ENCODE results near the gene LRBA. TPM values are rescaled to one million over a fixed set of nuclear protein-coding genes. Genes with fewer than 3 reads are reported as not detected.

The LRBA gene
- total and polyA plus RNA-seq, 2 of the 4 experiments (the other 2 are of a cell fraction), result 10.2 to 51.6 TPM

- no TSS peak for BruUV-seq (replicated peaks)
- no peak overlapping the region for H3K27ac ChIP-seq (ENCODE audit: insufficient read depth, low read length)
- no peak overlapping the region for H2AK5ac ChIP-seq (ENCODE audit: low read depth, low read length)
- no peak overlapping the region for H2AK9ac ChIP-seq (replicated peaks; ENCODE audit: low read depth, low read length, poor library complexity)
- H4K91ac ChIP-seq (ENCODE audit: insufficient read depth, low read depth, low read length), result no peak overlapping the region
- no peak overlapping the region for H3K4me2 ChIP-seq (ENCODE audit: low read depth, low read length)
- no CpG with 5 or more reads among the region's 2 CpGs for WGBS, 2 experiments (ENCODE audit: extremely low coverage in 2 of 2, insufficient read length in 1 of 2)
- no peaks in the 10 kb centered on the region for H3K36me3 ChIP-seq (ENCODE audit: control insufficient read depth, insufficient read depth, low read length)
- no peak overlapping the region for H3K14ac ChIP-seq (replicated peaks; ENCODE audit: low read depth, low read length)
- no peak overlapping the region for H3K9ac ChIP-seq (ENCODE audit: low read depth, low read length)
- no peak overlapping the region for H3K56ac ChIP-seq (ENCODE audit: extremely low read depth, insufficient read depth, low read length)
- H3K4ac ChIP-seq (ENCODE audit: low read depth, low read length), result no peak overlapping the region
- CTCF ChIA-PET, result no interaction called here
- no peak overlapping the region for H2BK20ac ChIP-seq (ENCODE audit: low read depth, low read length)
- no peaks in the 10 kb centered on the region for H3K79me1 ChIP-seq (ENCODE audit: low read depth in 1 of 2, low read length in 2 of 2)
- H4K5ac ChIP-seq (ENCODE audit: low read depth, low read length), result no peak overlapping the region
- no peak overlapping the region for H3K4me3 ChIP-seq (ENCODE audit: insufficient read depth, low read depth, low read length)
- no peaks in the 10 kb centered on the region for H3K9me3 ChIP-seq (ENCODE audit: control insufficient read depth, insufficient read depth, low read length)
- no peaks in the 10 kb centered on the region for H3K4me1 ChIP-seq (ENCODE audit: control insufficient read depth, insufficient read depth, low read length)
- no peak for DNase-seq
- no peak overlapping the region for H4K8ac ChIP-seq (ENCODE audit: low read depth in 2 of 2, low read length in 2 of 2)
- no peak overlapping the region for H3K18ac ChIP-seq (ENCODE audit: low read depth, low read length)
- POLR2A ChIA-PET (ENCODE audit: unreplicated experiment), result no interaction called here
- no peak overlapping the region for H2BK5ac ChIP-seq (ENCODE audit: low read depth, low read length, poor library complexity, severe bottlenecking)
- no peaks in the 10 kb centered on the region for H3K9me1 ChIP-seq (ENCODE audit: insufficient read depth, low read length)
- dilution Hi-C loops (cut with HindIII; ENCODE audit: low sequenced_read_pairs, unreplicated experiment), result no loop called here
- no peaks in the 10 kb centered on the region for H3K27me3 ChIP-seq (ENCODE audit: control insufficient read depth, insufficient read depth, low read length)
- TF ChIP-seq CHD1 (IDR thresholded peaks at IDR 0.05; ENCODE audit: low read depth, low read length) (no peak), BHLHE40 (IDR thresholded peaks at IDR 0.05; ENCODE audit: low read depth, low read length) (no peak), FOS (IDR thresholded peaks at IDR 0.05; ENCODE audit: low read depth, low read length) (no peak), SMC3 (IDR thresholded peaks at IDR 0.05; ENCODE audit: low read depth, low read length) (no peak), RCOR1 (IDR thresholded peaks at IDR 0.05; ENCODE audit: insufficient replicate concordance, low read length) (no peak), MAFK (IDR thresholded peaks at IDR 0.05; ENCODE audit: low read depth, low read length) (no peak), ELK1 (IDR thresholded peaks at IDR 0.05; ENCODE audit: borderline replicate concordance, low read depth, low read length) (no peak), MAZ (IDR thresholded peaks at IDR 0.05; ENCODE audit: borderline replicate concordance, low read depth, low read length) (no peak), CTCF (conservative IDR thresholded peaks at IDR 0.05; ENCODE audit: low read depth, low read length) (no peak), NFE2L2 (IDR thresholded peaks at IDR 0.05; ENCODE audit: low read depth, low read length) (no peak), POLR2A (IDR thresholded peaks at IDR 0.05; ENCODE audit: low read depth, low read length) (no peak), CEBPB (IDR thresholded peaks at IDR 0.05; ENCODE audit: low read depth, low read length) (no peak), USF2 (IDR thresholded peaks at IDR 0.05; ENCODE audit: low read depth, low read length) (no peak)
- H2BK120ac ChIP-seq (ENCODE audit: low read depth, low read length), result no peak overlapping the region
- no peak overlapping the region for H2BK15ac ChIP-seq (ENCODE audit: low read depth, low read length)
- in situ Hi-C loops (cut with MboI; ENCODE audit: low sequenced_read_pairs), result no loop called here
- ATAC-seq (ENCODE audit: low read depth), result no peak
- intact Hi-C loops (cut with micrococcal nuclease), result no loop called here
- no peak overlapping the region for H3K23ac ChIP-seq (ENCODE audit: low read depth, low read length)
- H2AFZ ChIP-seq (replicated peaks; ENCODE audit: low read length, poor library complexity), result no peak overlapping the region
- no peaks in the 10 kb centered on the region for H4K20me1 ChIP-seq (ENCODE audit: insufficient read depth, low read length)
Observed at GRCh38 chr4:150903603-150904002, 111.5 kb downstream of the LRBA start.
